NCI-H526 (cell line): Measurements from ENCODE around the gene CPT1C.
A peak's percentile ranks its signal among the peaks of the same experiment; 100 is the strongest.

ENCODE experiments used
- DNase-seq, 2 experiments: peaks; one replicate each; lab custom pipeline; 2025; lab: John Stamatoyannopoulos, UW

The CPT1C gene

DNA sequence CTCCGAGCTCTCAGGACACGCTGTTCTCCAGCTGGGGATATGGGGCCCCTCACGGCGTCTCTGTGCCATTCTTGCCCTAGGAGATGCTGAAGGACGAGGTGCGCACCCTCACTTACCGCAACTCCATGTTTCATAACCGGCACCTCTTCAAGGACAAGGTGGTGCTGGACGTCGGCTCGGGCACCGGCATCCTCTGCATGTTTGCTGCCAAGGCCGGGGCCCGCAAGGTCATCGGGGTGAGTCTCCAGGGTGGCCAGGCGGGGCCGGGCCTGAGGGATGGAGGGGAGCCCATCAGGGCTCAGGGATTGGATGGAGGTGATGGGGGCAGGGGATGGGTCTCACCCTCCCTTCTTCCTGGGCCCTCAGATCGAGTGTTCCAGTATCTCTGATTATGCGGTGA lies 9.1 kb upstream of the CPT1C start:
- no peak for DNase-seq

DNA sequence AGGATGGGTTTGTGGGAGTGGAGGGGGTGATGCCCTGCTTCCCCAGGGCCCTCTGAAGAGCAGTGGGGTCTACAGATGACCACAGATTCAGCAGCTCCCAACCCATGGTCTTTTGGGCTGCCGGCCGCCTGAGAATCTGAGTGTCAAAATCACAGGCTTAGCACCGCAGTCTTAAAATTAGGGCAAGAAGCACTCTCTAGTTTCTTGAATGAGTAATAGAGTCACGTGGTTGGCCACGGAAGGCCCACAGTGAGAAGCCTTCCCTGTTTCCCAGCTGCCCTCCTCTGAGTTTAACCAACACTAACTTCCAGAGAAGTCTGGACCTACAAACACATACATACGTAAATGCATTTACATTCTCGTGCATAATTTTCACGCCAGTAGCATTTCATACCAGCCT lies 8.6 kb upstream of the CPT1C start:
- DNase-seq = no peak

DNA sequence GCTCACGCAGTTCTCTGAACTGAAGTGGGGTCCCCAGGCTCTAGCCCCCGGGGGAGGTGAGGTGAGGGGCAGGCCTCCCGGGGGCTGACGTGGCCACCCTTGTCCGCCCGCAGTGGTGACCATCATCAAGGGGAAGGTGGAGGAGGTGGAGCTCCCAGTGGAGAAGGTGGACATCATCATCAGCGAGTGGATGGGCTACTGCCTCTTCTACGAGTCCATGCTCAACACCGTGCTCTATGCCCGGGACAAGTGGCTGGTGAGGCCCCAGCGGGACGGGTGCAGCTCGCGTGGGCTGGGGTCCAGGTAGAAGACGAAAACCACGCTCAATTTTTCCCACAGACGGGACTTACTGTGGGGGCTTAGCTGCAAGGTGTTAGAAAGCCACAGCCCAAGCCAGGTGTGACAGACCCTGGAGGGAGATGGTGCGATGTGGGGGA lies 7.1 kb upstream of the CPT1C start:
- DNase-seq = no peak

DNA sequence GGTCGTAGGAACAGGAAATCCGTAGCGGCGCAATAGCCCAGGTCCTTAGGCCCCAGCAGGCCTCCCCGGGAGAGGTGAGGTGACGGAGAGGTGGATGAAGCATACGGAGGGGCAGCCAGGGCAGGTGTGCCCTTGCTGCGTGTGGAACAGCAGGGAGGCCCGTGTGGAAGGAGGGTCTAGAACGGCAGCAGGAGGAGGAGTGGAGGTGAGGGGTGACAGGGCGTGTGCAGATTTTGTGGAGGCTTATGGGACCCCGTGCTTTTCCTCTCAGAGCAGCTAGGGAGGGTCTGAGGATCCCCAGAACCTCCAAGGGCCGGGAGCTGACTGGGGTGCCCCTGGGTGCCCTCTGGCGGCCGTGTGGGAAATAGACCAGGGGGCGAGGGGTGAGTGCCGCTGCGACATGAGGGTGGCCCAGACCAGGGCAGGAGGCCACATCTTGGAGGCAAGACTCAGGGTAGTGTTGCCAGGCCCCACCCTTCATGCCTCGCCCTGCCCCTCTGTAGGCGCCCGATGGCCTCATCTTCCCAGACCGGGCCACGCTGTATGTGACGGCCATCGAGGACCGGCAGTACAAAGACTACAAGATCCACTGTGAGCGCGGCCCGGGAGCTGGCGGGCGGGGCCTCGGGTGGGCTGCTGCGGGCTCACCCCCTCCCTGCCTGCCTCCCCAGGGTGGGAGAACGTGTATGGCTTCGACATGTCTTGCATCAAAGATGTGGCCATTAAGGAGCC lies 6.5 kb upstream of the CPT1C start:
- DNase-seq = peak in 1 of 2 experiments; percentile 20

DNA sequence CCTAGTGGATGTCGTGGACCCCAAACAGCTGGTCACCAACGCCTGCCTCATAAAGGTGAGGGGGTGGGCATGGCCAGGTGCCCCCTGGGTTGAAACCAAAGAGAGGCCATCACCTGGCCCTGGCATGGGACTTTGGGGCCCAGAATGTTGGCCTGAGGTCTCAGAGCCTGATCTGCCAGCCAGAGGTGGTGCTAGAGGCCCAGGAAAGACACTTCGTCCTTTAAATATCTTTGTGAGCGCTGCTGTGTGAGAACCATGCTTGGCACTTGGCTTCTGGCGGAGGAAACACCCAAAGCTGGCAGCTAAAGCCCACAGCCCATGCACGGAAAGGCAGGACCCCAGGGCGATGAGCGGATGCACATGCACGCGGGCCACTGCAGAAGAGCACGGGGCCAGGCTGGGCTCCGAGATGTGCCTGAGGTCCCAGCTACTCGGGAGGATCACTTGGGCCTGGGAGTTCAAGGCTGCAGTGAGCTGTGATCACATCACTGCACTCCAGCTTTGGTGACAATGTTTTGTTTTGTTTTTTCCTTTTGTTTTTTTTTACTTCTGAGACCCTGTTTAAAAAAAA lies 5.8 kb upstream of the CPT1C start:
- no peak for DNase-seq

DNA sequence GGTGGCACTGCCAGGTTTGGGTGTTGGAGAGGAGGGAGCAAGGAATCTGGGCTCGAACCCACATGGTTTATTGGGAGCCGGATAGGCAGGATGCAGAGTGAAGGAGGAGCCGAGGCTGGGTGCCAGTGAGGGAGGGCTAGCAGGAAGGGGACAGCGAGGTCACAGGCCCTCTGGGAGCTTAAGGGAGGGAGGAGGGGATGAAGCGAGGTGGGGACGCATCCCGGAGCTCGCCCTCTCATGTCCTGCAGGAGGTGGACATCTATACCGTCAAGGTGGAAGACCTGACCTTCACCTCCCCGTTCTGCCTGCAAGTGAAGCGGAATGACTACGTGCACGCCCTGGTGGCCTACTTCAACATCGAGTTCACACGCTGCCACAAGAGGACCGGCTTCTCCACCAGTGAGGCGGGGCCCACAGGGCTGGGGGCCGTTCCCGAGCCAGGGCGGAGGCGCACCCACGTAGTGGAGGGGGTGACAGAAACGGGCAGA lies 5.0 kb upstream of the CPT1C start:
- DNase-seq = no peak

DNA sequence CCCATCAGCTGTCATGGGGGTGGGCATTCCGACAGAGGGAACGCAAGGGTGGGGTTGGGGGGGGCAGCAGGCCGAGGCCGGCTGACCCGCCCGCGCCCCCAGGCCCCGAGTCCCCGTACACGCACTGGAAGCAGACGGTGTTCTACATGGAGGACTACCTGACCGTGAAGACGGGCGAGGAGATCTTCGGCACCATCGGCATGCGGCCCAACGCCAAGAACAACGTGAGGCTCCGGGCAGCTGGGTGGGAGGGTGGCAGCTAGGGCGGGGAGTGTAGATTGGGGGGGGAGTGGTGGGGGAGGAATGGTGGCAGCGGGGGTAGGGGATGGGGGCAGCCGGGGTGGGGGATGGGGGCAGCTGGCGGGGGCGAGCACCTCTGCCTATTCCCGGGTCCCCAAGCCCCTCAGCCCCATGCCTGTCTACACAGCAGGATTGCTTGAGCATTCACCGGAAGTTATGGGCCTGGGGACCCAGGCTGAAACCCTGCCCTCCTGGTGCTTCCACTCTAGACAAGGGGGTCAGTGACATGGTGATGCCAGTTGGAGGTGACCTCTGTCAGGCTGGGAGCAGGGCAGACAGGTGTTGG lies 4.3 kb upstream of the CPT1C start:
- no peak for DNase-seq

DNA sequence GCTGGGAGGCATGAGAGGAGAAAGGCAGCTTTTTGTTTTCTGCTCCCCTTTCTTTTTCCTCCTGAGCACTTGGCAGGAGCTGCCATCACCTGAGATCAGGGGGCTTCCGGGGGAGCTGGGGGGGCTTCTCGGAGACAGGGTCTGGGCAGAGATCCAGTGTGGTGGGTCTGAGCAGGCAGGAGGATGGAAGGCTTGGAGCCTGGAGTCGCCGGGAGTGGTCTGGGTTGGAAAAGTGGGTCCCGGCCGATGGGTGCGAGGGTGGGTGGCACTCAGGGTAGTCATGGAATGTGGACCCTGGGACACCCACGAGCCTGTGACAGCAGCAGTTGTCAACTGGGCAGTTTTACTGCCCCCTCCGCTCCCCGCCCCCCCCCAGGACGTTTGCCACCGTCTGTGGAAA lies 3.8 kb upstream of the CPT1C start:
- no peak for DNase-seq

DNA sequence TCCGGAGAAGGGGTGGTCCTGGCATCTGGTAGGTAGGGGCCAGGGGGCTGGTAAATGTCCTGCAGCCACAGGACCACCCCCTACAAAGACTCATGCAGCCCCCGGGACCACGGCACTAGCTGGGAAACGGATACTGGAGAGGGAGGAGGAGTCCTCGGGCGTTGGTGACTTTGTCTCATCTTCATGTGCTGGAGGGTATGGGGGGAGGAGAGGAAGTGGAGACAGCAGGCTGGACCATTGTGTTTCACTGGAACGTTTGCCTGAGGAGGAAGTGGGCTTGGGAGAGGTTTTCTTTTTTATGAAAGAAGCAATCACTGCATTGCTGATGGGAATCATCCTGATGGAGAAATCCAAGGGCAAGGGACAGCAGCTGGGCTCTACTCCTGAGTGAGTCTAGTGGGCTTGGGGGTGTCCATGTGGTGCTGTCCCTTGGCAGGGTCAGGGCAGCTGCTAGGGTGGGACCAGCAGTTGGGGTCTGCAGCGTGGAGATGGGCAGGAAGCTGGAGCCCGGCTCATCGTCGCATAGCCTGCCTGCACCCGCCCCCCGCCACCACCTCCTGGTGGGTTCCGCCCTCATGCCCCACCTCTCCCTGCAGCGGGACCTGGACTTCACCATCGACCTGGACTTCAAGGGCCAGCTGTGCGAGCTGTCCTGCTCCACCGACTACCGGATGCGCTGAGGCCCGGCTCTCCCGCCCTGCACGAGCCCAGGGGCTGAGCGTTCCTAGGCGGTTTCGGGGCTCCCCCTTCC lies 3.2 kb upstream of the CPT1C start:
- DNase-seq = peak in 1 of 2 experiments; percentile 18

DNA sequence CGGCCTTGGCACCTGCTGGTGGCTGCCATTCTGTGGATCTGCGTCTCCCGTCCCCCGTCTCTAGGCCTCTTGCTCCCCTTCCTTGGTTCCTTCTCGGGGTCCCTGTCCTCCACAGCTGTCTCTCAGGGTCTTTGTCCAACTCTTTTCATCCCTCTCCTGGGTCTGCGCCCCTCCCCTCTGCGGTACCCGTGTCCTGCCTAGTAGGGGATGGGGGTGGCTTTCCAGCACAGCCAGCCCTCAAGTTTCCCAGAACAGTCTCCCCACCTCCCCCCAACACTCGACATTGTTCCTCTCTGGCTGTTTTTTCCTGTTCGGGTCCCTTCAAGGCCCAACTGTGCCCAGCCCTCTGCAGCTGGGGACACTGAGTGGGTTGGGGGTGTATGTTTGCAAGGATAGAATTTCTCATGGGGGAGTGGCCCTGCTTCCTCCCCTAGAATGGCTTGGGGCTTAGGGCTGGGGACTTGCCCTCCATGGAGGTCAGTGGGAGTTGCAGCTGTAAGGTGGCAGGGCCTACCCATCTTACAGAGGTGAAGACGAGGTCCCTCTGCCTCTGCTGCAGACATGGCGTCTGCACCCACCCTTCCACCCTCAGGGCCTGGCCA lies 2.3 kb upstream of the CPT1C start:
- DNase-seq = no peak

DNA sequence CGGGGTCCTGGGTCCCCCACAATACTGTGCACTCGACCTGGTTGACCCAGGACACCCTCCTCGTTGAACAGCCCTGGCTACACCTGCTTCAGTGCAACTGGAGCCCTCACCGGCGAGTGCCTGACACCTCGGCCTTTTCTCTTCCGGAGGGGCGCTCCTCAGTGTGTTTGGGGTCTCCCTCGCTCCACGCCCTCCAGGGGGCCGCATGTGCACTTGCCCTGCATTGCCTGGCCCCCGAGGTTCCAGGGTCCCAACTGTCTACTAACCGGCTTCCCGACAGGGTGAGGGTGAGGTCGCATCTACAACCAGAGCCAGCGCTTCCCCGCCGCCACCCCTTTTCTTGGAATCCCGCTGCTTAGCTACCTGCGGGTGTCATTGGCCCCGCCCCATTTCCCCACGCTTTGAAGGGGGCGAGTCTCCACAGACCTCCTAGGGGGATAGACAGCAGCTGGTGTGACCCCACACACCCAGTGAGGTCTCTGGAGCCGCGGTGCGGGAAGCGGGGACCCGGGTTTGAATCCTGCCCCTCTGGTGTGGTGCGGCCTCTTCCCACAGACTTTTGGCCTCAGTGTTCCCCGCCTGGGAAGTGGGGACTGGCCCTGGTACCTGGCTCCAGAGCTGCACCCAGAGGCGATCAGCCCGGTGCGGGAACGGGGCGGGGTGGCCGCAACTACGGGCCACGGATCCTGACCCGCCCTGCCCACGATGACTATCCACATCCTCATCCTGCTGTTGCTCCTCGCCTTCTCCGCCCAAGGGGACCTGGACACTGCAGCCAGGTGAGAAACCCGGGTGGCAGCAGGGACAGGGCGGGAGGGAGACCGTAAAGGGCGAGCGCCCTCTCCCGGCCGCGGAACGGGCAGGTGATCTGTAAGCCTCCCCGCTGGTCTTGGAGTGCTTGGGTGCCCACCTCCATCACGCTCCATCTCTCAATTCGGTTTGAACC lies 1.5 kb upstream of the CPT1C start, which contains the start of gene ADM5:
Gene ADM5, plus strand, starts transcription at position 462 of the 946 bp plus-strand sequence. Its CDS starts 244 bp downstream, at position 706.
- peak; percentile 31 to 88 for DNase-seq

DNA sequence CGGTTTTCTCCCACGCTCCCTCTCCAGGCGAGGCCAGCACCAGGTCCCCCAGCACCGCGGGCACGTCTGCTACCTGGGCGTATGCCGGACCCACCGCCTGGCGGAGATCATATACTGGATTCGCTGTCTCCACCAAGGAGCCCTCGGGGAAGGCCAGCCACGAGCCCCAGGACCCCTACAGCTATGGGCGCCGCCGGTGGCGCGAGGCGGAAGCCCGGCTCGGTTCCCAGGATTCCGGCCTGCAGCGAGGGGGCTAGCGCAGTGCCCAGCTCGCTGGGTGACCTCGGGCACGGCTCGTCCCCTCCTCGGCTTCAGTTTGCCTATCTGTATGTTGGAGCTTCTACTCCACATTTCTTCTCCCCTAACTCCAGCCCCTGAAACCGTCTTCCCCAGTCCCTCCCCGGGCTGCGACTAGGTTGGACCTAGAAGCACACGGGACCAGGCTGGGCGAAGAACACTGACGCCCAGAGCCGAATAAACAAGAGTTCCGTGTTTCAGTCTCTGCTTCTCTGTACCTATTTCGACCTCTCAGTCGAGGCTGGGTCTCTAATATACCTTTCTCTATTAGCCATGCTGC lies 749 bp upstream of the CPT1C start:
- no peak for DNase-seq

DNA sequence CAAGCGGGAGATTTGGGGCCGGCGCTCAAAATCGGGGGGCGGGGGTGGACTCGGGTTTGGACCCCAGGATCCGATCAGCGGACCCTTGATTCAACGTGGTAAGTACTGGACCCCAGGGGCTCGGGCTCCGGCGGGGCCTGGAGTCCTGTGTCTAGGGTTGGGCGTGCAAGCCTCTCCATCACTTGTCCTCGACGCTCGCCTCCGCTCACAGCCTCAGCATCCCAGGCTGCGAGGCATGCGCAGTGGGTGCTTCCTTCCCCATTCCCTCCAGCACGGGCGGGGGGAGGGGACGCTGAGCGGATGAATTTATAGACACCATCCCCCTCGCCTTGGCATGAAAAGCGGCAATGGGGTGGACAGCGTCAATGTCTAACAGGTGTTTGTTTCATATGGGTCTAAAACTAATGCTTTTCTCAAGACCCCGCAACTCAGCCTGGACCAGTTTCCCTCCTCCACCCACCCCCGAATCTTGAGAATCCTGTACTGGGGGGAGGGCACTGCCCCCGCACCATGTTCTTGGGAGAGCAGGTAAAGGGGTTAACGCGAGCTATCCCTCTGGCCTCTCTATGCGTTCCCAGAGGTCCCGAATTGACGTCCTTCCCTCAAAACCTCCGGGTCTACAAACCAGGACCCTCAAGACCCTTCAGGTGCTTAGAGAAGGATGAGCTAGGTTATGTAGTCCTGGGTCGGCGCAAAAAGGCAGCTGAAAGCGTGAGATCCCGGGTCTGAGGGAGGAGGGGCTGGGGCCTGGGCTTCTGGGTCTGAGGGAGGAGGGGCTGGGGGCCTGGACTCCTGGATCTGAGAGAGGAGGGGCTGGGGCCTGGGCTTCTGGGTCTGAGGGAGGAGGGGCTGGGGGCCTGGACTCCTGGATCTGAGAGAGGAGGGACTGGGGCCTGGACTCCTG lies 579 bp downstream of the CPT1C start:
- DNase-seq = peak; percentile 76 to 88

DNA sequence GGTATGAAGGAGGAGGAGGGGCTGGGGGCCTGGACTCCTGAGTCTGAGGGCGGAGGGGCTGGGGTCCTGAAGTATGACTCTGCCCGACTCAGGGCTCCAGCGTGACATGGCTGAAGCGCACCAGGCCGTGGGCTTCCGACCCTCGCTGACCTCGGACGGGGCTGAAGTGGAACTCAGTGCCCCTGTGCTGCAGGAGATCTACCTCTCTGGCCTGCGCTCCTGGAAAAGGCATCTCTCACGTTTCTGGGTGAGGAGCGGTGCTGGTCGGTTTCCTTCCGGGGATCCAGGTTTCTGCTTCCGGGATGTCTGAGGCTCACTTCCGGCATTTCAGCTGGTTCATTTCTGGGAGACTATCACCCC lies 1.2 kb downstream of the CPT1C start:
- DNase-seq = no peak

DNA sequence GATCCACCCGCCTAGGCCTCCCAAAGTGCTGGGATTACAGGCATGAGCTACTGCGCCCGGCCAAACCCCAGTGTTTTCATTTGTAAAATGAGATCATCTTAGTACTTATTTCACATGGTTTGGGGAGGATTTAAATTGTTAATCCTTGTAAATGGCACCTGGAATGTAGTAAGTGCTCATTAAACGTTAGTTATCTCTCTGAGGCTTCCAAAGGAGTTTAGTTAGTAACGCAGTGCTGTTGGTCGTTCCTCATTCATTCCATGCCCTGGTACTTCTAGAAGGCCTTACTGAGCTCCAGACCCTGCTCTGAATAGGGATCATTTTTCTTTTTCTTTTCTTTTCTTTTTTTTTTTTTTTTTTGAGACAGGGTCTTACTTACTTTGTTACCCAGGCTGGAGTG lies 5.2 kb downstream of the CPT1C start:
- no peak for DNase-seq

DNA sequence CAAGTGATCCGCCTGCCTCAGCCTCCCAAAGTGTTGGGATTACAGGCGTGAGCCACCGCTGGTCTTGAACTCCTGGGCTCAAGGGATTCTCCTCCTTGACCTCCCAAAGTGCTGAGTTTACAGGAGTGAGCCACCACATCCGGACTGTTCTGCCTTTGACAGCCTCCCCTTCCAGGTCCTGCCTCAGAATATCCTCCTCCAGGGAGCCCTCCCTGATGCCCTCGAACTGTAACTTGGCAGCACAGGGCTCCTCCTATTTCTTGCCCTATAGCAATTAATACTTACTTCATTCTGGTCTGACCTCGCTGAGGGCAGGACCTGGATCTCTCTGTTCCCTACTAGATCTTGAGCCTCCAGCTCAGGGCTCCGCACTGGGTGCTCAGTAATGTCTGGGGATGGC lies 5.9 kb downstream of the CPT1C start:
- DNase-seq = no peak

DNA sequence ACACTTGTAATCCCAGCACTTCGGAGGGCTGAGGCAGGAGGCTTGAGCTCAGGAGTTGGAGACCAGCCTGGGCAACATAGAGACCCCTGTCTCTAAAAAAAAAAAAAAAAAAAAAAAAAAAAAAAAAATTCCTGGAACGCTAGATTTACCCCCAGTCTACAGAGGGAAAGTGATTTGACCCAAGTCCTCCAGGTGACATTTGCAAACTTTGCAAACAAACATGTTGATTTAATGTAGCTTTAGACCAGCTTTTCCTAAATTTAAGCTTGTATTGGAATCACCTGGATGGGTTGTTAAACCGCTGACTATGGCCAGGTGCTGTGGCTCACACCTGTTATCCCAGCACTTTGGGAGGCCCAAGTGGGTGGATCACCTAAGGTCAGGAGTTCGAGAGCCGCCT lies 8.4 kb downstream of the CPT1C start:
- no peak for DNase-seq

DNA sequence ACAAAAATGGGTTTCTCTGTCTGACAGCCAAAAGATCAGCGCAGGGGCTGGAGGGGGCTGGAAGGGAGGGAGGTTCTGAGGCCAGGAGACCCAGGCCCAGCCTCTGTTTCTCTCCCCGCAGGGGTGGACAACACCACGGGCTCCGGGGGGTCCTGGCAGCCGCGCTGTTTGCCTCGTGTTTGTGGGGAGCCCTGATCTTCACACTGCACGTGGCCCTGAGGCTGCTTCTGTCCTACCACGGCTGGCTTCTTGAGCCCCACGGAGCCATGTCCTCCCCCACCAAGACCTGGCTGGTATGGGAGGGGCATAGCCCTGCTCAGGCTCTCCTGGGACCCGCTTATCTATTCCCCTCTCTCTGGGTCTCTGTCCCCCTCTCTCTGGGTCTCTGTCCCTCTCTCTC lies 9.6 kb downstream of the CPT1C start:
- DNase-seq = no peak

DNA sequence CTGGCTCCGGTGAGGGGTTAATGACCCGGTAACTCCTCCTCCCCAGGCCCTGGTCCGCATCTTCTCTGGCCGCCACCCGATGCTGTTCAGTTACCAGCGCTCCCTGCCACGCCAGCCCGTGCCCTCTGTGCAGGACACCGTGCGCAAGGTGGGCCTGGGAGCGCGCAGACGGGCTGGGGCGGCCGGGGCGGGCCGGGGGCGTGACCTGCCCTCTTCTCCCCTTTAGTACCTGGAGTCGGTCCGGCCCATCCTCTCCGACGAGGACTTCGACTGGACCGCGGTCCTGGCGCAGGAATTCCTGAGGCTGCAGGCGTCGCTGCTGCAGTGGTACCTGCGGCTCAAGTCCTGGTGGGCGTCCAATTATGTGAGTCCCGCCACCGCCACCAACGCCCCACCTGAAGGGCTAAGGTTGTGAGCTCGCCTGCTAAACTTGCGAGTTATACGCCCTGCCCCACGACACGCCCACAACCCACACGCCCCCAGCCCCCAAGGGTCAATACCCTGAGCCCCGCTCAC lies 10.4 kb downstream of the CPT1C start:
- peak in 1 of 2 experiments; percentile 47 for DNase-seq
